Fibroblast of lung (primary cell): ENCODE results near the gene LARP4B.

Experiments
- CTCF ChIP-seq, 2 donors: IDR thresholded peaks in 1 of 2; conservative IDR thresholded peaks in 1 of 2; 1 replicate in 1 of 2; 2 replicates in 1 of 2; pipeline ENCODE4 v1.5.1; 2011 to 2012; ENCODE audit warnings: low read length in 2 of 2, control low read depth in 1 of 2, inconsistent platforms in 1 of 2, low read depth in 1 of 2, mild to moderate bottlenecking in 1 of 2
- EZH2 ChIP-seq: IDR thresholded peaks from 2 replicates; pipeline ENCODE4 v1.5.1; 2012; ENCODE audit warnings: low read length, control low read depth, mild to moderate bottlenecking; ENCODE audit errors: missing control alignments

DNA sequence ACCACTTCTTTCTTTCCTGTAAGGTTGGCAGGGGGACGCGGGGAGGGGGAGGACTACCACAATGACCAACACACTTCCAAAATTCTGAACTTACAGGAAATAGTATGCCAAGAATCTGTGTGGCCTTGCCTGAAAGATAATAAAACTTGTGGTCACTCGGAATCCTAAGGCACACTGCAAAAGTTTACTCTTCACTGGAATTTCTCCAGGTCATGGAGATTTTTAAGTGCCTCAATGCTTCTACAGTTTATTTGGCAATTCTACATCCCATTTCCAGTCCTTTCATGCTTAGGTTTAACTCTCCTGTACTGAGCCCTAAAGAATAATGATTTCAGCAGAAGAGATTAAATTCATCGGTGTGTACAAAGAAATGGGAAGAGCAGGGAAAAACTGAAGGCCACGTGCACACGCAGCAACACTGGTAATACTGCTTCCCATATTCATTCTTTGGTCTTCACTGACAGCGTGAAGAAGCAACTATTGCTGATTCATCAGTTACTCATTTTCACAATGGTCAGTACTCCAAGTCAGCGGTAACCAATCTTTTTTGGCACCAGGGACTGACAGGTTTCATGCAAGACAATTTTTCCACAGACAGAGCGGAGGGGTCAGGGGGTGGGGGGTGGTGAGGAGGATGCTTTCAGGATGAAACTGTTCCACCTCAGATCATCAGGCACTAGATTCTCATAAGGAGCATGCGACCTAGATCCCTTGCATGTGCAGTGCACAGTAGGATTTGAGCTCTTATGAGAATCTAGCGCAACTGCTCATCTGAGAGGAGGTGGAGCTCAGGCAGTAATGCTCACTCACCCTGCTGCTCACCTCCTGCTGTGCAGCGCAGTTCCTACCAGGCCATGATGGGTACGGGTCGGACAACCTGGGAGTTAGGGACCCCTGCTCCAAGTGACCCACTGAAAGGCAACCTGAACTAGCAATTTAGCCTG lies 9.8 kb downstream of the LARP4B start:
- TF ChIP-seq CTCF (conservative IDR thresholded peaks at IDR 0.05 in 1 of 2, IDR thresholded peaks at IDR 0.05 in 1 of 2; ENCODE audit: low read depth in 1 of 2, low read length in 2 of 2) (no peak), EZH2 (no peak)
